Measurements from ENCODE around the gene CNOT11.

GRCh38 chr2:101294861-101295260, 42.2 kb downstream of the CNOT11 start:
- TF ChIP-seq CTCF (IDR thresholded peaks at IDR 0.05) (no peak), POLR2A (IDR thresholded peaks at IDR 0.05) (no peak)
